ENCODE measurements around the gene BLOC1S1. TPM values are rescaled to one million over a fixed set of nuclear protein-coding genes. Genes with fewer than 3 reads are reported as not detected.
A peak's percentile ranks its signal among the peaks of the same experiment; 100 is the strongest.

The BLOC1S1 gene
- total and polyA plus RNA-seq, 9 of the 15 experiments (the other 6 are each of a cell fraction or from before 2014, with no cell fraction given) = 75.2 to 161 (median 98.8) TPM

DNA sequence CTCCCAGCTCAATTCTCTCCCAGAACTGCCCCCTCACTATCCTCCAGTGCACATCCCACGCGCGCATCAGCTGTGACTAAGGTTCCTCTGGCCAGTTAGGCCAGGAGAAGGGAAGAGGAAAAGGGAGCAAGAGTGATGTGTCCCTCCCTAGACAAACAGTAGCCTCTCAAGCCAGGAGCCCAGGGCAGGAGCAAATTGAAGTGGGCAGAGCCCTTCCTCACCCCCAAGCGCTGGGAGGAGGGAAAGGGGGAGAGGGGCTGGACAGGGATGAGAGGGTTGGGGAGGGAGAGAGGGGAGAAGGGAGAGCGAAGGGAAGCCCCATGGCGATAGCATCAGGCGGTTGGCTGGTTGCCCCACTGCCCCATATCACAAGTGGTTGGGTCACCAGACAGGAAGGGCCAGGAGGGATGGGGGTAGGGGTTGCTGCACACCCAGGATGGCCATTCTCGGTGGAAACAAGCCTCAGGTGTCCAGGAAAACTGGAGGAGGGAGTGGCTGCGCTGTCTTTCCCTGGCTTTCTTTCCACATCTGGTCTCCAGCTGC, 11.9 kb downstream of the BLOC1S1 start (continued):
- TF ChIP-seq, protein P1, sequence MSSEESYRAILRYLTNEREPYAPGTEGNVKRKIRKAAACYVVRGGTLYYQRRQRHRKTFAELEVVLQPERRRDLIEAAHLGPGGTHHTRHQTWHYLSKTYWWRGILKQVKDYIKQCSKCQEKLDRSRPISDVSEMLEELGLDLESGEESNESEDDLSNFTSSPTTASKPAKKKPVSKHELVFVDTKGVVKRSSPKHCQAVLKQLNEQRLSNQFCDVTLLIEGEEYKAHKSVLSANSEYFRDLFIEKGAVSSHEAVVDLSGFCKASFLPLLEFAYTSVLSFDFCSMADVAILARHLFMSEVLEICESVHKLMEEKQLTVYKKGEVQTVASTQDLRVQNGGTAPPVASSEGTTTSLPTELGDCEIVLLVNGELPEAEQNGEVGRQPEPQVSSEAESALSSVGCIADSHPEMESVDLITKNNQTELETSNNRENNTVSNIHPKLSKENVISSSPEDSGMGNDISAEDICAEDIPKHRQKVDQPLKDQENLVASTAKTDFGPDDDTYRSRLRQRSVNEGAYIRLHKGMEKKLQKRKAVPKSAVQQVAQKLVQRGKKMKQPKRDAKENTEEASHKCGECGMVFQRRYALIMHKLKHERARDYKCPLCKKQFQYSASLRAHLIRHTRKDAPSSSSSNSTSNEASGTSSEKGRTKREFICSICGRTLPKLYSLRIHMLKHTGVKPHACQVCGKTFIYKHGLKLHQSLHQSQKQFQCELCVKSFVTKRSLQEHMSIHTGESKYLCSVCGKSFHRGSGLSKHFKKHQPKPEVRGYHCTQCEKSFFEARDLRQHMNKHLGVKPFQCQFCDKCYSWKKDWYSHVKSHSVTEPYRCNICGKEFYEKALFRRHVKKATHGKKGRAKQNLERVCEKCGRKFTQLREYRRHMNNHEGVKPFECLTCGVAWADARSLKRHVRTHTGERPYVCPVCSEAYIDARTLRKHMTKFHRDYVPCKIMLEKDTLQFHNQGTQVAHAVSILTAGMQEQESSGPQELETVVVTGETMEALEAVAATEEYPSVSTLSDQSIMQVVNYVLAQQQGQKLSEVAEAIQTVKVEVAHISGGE (CRISPR knock-in tag; IDR thresholded peaks at IDR 0.05) = no peak; a peak in 1 of 6 replicates
- no peak for TF ChIP-seq RBBP5 (IDR thresholded peaks at IDR 0.05; ENCODE audit: borderline replicate concordance, insufficient read depth, low read length, poor library complexity, severe bottlenecking)
- TF ChIP-seq, protein P2, sequence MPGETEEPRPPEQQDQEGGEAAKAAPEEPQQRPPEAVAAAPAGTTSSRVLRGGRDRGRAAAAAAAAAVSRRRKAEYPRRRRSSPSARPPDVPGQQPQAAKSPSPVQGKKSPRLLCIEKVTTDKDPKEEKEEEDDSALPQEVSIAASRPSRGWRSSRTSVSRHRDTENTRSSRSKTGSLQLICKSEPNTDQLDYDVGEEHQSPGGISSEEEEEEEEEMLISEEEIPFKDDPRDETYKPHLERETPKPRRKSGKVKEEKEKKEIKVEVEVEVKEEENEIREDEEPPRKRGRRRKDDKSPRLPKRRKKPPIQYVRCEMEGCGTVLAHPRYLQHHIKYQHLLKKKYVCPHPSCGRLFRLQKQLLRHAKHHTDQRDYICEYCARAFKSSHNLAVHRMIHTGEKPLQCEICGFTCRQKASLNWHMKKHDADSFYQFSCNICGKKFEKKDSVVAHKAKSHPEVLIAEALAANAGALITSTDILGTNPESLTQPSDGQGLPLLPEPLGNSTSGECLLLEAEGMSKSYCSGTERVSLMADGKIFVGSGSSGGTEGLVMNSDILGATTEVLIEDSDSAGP (CRISPR knock-in tag; IDR thresholded peaks at IDR 0.05) = no peak
- TF ChIP-seq, protein P3, sequence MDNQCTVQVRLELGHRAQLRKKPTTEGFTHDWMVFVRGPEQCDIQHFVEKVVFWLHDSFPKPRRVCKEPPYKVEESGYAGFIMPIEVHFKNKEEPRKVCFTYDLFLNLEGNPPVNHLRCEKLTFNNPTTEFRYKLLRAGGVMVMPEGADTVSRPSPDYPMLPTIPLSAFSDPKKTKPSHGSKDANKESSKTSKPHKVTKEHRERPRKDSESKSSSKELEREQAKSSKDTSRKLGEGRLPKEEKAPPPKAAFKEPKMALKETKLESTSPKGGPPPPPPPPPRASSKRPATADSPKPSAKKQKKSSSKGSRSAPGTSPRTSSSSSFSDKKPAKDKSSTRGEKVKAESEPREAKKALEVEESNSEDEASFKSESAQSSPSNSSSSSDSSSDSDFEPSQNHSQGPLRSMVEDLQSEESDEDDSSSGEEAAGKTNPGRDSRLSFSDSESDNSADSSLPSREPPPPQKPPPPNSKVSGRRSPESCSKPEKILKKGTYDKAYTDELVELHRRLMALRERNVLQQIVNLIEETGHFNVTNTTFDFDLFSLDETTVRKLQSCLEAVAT (IDR thresholded peaks at IDR 0.05) = 0 out of 4 replicates have a peak, but pooled peaks of 1 of the 2 experiments have one; percentile 13
- 0 out of 2 replicates have a peak, but pooled peaks have one; percentile 65 for TF ChIP-seq THRB (CRISPR knock-in tag; conservative IDR thresholded peaks at IDR 0.05)
- TF ChIP-seq ZNF212 (CRISPR knock-in tag; IDR thresholded peaks at IDR 0.05) = no peak
- TF ChIP-seq NCOR1 (IDR thresholded peaks at IDR 0.05) = peak; percentile 68
- TF ChIP-seq CTBP1 (IDR thresholded peaks at IDR 0.05; ENCODE audit: borderline replicate concordance) = peak; percentile 69; the same call in 1 of the 2 replicates
- TF ChIP-seq, protein P4, sequence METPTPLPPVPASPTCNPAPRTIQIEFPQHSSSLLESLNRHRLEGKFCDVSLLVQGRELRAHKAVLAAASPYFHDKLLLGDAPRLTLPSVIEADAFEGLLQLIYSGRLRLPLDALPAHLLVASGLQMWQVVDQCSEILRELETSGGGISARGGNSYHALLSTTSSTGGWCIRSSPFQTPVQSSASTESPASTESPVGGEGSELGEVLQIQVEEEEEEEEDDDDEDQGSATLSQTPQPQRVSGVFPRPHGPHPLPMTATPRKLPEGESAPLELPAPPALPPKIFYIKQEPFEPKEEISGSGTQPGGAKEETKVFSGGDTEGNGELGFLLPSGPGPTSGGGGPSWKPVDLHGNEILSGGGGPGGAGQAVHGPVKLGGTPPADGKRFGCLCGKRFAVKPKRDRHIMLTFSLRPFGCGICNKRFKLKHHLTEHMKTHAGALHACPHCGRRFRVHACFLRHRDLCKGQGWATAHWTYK (CRISPR knock-in tag; IDR thresholded peaks at IDR 0.05) = 0 out of 2 replicates have a peak, but pooled peaks have one; percentile 16
- TF ChIP-seq POLR2AphosphoS5 (IDR thresholded peaks at IDR 0.05; ENCODE audit: control insufficient read depth, insufficient read depth, low read depth, low read length) = no peak
- peak; percentile 55 for TF ChIP-seq GABPA (tag; conservative IDR thresholded peaks at IDR 0.05; ENCODE audit: low read depth)
- no peak for TF ChIP-seq ZNF696 (CRISPR knock-in tag; conservative IDR thresholded peaks at IDR 0.05)
- TF ChIP-seq SAP30 (IDR thresholded peaks at IDR 0.05; ENCODE audit: borderline replicate concordance, insufficient read depth, low read depth, low read length, poor library complexity, severe bottlenecking) = peak; percentile 51
- TF ChIP-seq JUND (IDR thresholded peaks at IDR 0.05; ENCODE audit: borderline replicate concordance, low read depth, low read length) = peak; percentile 60; the same call in 1 of the 2 replicates
- peak; percentile 34; the same call in 1 of the 3 replicates for TF ChIP-seq JUND (tag; IDR thresholded peaks at IDR 0.05; ENCODE audit: borderline replicate concordance, low read depth, low read length)
